ENCODE results near the gene SGK2.
"Not testable (repeated sequence)": the region's sequence is repeated elsewhere in the genome, so short reads cannot be mapped to it uniquely, and the experiment has no call there.

The SGK2 gene

DNA sequence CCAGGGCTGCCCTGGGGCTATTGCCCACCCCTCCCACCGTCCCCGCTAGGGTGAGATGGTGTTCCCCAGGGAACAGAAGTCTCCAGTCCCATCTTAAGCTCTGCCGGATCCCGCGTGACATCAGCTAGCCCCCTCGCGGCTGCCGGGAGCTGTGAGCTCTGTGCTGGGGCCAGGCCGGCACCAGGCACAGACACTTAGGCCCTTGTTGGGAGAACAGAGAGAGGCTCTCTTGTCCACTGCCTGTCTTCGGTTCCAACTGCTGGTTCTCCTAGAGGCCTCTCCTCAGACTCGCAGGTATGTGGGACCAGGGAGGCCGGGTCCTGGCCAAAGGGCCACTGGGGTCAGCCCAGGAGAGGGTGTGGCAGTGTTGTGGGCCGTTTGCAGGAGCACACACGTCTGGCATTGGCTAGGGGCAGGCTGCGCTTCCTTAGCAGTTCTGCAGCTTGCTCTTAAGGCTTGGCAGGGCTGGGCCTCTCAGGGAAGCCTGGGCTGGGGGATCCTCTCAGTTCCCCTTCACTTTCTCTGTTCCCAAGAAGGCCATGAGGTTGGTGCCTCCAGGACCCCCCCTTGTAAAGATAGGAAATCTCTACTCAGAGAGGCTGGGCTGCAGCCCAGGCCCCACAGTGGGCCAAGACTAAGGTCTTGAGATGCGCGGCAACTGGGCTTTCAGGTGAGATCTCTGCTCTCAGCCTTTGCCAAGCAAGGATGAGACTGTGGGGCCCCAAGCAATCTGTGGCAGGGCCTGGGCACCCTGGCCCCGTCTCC lies 6.3 kb downstream of the SGK2 start:
- DNase-seq = no peak

GRCh38 chr20:43565758-43566104 lies 6.9 kb downstream of the SGK2 start:
- no peak for DNase-seq

DNA sequence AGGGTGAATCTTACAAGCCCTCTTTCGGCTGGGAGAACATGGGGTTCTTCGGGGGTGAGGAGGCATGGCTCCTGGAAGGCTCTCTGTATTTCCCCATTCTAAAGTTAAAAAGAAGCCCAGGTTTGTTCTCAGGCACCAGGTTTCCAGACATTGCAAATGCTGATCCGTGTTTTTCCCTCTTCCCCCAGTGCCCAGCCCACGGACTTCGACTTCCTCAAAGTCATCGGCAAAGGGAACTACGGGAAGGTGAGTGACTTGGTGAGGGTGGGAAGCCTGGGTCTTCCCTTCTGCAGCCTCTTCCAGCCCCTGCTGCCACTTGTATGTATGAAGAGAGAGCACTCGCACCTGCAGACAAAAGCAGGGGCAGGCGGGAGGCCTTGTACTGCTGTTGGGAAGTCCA lies 8.7 kb downstream of the SGK2 start:
- no peak for DNase-seq

- DNase-seq = no peak
These were observed 9.9 kb downstream of the SGK2 start for GRCh38 chr20:43568706-43569105.

DNA sequence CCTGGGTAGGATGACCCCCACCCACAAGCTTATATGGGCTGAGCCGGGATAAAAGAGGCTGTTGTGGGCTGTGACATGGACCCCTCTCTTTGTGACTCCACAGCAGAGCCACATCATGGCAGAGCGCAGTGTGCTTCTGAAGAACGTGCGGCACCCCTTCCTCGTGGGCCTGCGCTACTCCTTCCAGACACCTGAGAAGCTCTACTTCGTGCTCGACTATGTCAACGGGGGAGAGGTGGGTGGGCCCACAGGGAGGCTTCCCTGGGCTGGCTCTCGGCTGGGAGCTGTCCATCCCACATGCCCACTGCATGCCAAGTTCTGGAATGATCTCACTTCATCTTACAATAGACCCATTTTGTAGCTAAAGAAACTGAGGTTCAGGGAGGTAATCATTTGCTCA lies 10.5 kb downstream of the SGK2 start:
- no peak for DNase-seq

DNA sequence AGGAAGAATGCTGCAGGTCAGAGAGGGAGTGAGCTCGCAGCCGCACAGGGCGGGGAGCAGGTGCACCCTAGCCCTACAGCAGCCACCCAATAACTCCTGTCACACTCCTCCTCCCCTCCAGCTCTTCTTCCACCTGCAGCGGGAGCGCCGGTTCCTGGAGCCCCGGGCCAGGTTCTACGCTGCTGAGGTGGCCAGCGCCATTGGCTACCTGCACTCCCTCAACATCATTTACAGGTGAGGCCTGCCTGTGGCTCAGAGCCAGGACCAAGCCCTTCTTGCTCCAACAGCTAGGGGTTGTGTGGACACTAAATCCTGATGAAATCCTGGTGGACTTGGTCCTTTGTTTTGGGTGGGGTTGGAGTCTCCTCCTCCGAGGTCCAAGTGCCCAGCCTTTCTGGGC lies 11.7 kb downstream of the SGK2 start:
- DNase-seq = no peak

GRCh38 chr20:43571310-43571709 lies 12.5 kb downstream of the SGK2 start:
- DNase-seq = no peak

- DNase-seq = no peak
These were observed 12.9 kb downstream of the SGK2 start for GRCh38 chr20:43571771-43572170.

DNA sequence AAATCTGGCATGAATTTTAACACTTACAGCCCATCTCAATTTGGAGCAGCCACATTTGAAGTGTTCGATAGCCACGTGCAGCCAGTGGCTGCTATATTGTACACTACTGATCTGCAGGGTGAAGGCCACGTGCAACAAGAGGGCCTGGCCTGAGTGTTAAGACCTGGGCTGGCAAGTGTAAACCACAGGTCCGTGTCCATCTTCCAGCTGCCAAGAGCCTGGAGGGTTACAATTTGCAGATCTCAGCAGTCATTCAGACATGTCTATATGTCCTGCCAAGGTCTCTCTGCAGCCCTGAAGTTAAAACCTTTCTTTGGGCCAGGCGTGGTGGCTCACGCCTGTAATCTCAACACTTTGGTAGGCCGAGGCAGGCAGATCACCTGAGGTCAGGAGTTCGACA lies 14.1 kb downstream of the SGK2 start:
- no peak for DNase-seq

DNA sequence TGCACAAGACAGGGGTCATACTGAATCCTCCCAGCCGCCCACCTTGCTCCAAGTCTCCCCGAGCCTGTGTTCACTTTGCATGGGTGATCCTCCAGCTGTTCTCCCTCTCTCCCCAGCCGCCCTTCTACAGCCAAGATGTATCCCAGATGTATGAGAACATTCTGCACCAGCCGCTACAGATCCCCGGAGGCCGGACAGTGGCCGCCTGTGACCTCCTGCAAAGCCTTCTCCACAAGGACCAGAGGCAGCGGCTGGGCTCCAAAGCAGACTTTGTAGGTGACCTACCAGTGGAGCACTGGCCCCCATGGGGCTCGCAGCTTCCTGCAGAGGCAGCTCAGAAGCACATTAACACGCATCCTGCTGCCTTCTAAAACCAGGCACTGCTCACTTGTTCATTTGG lies 17.3 kb downstream of the SGK2 start:
- DNase-seq = no peak

DNA sequence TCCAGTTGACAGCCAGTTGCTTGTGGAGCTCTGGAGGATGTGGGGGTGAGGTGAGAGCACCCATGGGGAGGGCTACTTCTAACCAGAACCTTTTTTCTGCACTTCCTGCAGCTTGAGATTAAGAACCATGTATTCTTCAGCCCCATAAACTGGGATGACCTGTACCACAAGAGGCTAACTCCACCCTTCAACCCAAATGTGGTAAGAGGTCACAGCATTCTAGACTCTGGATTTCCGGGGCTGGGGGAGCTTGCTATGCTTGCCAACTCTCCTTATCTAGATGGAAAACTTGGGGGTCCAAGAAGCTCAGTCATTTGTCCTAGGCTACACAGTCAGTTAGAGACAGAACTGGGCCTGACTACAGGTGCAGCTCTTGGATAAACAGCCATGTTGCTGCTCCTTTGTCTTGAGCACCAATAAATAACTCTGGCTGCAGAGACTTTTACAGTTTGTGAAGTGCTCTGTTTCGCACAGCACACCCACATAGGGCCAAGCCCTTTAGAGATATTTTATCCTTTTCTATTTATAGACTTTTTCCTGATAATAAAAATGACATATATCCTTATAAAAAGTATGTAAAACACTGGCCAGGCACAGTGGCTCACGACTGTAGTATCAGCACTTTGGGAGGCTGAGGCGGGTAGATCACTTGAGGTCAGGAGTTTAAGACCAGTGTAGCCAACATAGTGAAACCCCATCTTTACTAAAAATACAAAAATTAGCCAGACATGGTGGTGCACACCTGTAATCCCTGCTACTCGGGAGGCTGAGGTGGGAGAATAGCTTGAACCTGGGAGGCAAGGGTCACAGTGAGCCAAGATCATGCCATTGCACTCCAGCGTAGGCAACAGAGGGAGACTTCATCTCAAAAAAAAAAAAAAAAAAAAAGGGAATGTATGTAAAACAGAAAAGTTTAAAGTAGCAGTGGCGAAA lies 21.3 kb downstream of the SGK2 start:
- no peak for DNase-seq

DNA sequence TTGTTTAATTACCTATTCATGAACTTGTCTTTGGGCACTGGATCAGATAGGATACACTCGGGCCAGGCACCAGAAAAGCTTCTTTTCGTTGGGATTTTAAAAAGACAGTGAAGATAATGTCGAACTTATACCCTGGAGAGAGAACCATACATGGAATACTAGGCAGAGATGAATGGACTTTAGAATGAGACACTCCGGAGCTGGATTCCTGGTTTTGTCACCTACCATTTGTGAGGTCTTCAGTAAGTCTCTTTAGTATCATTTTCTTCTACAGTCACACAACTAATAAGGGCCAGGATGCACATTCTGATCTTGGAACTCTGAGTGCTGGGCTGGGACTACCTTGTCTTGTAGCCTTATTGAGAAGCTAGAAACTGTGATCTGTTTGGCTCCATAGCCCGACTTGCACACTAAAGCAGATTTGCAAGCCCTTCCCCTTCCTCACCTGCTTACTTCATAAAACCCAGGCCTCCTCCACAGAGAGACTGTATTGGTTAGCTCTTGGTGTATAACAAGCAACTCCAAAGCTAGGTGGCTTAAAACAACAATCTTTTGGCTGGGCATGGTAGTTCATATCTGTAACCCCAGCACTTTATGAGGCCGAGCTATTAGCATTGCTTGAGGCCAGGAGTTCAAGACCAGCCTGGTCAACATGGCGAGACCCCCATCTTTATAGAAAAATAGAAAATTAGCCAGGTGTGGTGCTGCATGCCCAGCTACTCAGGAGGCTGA lies 24.5 kb downstream of the SGK2 start:
- no peak for DNase-seq

GRCh38 chr20:43583982-43584432 lies 25.2 kb downstream of the SGK2 start:
- no peak for DNase-seq

- DNase-seq = no peak
These were observed 25.8 kb downstream of the SGK2 start for GRCh38 chr20:43584448-43585136.

DNA sequence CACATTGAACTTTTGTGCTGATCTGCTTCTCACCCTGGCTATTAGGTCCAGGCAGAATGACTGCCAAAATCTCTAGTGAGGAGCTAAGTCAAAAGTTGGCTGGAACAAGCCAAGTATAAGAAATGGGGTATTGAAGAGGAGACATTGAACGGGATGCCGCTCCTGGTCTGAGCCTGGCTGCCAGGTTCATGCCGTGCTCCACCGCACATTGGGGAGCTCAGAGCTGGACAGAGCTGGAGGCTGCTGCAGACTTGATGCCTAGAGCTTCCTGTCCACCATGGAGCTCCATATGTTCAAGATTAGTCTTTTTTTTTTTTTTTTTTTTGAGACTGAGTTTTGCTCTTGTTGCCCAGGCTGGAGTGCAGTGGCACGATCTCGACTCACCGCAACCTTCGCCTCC lies 27.8 kb downstream of the SGK2 start:
- DNase-seq = no peak

- not testable (repeated sequence) for DNase-seq
These were observed 29.7 kb downstream of the SGK2 start for GRCh38 chr20:43588526-43588925.

DNA sequence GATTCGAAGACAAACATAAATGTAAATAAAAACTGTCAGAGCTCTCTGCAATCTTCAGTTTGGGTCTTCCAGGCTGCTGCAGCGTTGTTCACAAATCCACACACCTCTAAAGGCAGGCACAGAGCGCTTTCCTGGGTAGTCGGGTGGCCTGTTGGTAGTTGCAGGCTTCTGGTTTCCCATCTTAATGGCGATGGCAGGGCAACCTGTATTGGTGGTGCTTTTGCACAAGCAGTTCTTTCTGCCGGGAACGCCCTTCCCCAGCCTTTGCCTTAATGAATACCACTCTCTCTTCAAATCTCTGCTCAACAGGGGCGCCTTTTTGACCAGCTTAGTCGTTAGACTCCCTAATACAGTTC lies 31.2 kb downstream of the SGK2 start:
- DNase-seq = no peak

DNA sequence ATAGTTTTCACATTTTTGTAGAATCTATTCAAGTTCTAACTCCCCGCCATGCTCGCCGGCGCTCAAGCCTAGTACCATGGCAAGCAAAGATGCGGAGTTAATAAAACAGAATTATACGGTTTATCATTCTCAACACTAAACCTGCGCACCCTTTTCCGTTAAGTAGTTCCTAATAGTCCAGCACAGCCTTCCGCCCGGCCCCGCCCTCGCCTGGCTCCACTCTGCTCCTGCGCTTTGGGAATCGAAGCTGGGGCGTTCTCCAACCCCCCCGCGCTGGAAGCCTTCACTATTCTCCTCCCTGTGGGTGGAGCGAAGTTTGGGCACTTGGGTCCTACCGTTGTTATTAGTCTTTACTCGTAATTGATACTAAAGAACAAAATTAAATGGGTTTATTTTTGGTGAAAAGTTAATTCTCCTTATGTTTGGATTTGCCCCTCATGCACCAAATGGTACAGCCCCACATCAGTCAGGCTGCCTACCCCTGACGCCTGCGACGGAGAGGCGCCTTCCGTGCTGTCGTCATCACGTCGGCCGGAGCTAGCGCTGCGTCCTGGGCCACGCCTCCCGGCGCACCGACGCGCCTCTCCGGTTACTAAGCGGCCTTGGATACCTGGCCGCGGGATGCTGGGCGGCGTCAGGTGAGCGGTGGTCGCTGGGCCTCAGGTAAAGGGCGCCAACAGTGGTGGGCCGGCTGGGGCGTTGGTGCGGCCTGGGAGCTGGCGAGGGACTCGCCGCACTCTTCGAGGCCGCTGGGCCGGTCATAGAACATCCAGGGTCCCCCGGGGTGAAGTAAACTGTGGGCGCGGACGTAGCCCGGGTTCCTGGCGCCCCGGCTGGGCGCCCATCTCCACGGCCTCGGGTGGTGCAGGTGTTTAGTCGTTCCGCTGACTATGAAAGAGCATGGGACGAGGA lies 31.8 kb downstream of the SGK2 start, which contains the start of gene IFT52:
Gene IFT52, plus strand, starts transcription at position 546 of the 912 bp plus-strand sequence. CDS start 3,762 bp downstream, outside the sequence.
- DNase-seq = peak; percentile 90

DNA sequence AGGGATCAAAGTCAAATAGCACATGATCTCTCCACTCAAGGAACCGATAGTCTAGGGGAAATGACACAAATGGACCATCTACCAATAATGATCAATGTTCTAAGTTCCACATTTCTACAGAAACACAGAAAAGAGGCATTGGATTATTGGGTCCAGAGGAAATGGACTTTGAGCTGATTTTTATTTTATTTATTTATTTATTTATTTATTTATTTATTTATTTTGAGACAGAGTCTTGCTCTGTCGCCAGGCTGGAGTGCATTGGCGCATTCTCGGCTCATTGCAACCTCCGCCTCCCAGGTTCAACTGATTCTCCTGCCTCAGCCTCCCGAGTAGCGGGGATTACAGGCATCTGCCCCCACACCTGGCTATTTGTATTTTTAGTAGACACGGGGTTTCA lies 43.1 kb downstream of the SGK2 start:
- not testable (repeated sequence) for DNase-seq

DNA sequence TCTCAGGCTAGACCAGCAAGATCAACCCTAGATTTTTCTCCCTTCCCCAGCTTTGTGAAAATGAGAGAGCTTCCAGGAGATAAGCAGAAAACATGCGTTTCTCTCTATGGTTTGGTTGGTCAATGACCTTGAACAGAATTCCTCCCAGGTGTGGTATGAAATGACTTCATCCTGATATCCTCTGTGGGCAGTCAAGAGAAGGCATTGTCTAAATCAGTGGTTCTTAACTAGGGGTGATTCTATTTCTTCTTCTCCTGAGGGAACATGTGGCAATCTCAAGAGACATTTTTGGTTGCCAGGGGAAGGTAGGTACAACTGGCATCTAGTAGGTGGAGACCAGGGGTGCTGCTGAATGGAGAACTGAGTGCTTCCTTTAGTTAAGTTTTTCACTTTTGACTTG lies 44.3 kb downstream of the SGK2 start:
- DNase-seq = no peak

GRCh38 chr20:43605715-43606114 lies 46.9 kb downstream of the SGK2 start:
- no peak for DNase-seq

- DNase-seq = not testable (repeated sequence)
These were observed 48.5 kb downstream of the SGK2 start for GRCh38 chr20:43607278-43607677.

All from activated CD8-positive, alpha-beta memory T cell treated with anti-CD3 and anti-CD28 coated beads, Interleukin-2, amount 50 U/mL, for 4 hours (primary cell).